ENCODE data around the gene SLC25A19.

Gene SLC25A19

GRCh38 chr17:75228305-75228704 is 60.9 kb downstream of the SLC25A19 start:
- TF ChIP-seq GATA3 (IDR thresholded peaks at IDR 0.05; ENCODE audit: low read depth, low read length), result no peak
- TF ChIP-seq GATA2 (IDR thresholded peaks at IDR 0.05; ENCODE audit: low read depth, low read length), result no peak

DNA sequence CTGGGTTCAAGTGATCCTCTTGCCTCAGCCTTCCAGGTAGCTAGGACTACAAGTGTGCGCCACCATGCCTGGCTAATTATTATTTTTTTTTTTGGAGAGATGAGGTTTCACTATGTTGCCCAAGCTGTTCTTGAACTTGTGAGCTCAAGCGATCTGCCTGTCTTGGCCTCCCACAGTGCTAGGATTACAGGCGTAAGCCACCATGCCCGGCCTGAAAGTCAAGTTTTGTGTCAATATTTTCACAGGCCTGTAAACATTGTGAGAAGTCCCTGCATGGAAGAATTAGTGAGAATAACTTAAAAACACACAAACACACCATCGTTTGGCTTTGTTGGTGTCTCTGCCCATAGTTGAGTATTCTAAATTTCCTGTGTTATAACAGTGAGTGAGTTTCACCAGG is 61.5 kb downstream of the SLC25A19 start:
- no peak for TF ChIP-seq GATA3 (IDR thresholded peaks at IDR 0.05; ENCODE audit: low read depth, low read length)
- TF ChIP-seq GATA2 (IDR thresholded peaks at IDR 0.05; ENCODE audit: low read depth, low read length), result no peak

DNA sequence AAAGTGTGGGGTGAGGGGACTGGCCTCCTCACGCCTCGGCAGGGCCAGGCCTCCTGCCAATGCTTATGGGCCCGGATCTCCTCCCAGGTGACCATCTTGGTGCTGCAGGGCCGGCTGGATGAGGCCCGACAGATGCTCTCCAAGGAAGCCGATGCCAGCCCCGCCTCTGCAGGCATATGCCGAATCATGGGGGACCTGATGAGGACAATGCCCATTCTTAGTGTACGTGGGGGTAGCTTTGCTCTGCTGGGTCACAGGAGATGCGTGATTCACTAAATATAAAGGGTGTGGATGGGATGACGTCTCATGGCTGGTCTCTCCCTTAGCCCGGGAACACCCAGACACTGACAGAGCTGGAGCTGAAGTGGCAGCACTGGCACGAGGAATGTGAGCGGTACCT is 64.2 kb downstream of the SLC25A19 start:
- TF ChIP-seq GATA2 (IDR thresholded peaks at IDR 0.05; ENCODE audit: low read depth, low read length) (no peak), GATA3 (IDR thresholded peaks at IDR 0.05; ENCODE audit: low read depth, low read length) (no peak)

Data from SH-SY5Y (cell line).